Nucleus accumbens (tissue), 56 donors: ENCODE results near the gene AP1B1.
A peak's percentile ranks its signal among the peaks of the same experiment; 100 is the strongest.
"Not testable (repeated sequence)": the region's sequence is repeated elsewhere in the genome, so short reads cannot be mapped to it uniquely, and the experiment has no call there.

Source experiments
- DNase-seq, 56 donors: peaks; one replicate each; lab custom pipeline; 2025; lab: John Stamatoyannopoulos, UW

Gene AP1B1

DNA sequence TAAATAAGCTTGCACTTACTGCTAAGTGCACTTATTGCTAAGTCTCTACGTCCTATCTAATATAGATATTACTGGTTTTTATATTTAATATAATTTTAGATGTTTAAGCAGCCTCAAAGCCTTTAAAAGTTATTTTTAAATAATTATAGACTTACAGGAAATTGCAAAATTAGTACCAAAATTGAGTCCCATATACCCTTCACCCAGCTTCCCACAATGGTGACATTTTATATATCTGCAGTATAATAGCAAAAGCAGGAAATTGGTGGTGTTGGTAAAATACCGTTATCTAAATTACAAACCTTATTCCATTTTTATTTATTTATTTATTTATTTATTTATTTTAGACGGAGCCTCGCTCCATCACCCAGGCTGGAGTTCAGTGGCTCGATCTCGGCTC, 1.9 kb upstream of the AP1B1 start:
- DNase-seq: no peak

DNA sequence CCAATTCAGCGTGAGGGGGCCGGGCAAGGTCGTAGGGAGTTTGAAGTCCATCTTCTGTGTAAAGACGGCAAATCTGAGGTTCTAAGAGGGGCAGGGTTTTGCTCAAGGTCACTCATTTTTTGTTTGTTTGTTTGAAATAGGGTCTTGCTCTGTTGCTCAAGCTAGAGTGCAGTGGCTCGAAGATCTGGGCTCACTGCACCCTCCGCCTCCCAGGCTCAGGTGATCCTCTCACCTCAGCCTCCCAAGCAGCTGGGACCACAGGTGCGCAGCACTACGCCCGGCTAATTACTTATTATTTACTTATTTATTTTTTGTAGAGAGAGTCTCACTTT, 355 bp upstream of the AP1B1 start:
- DNase-seq: no peak

GRCh38 chr22:29386708-29387107, 1.7 kb downstream of the AP1B1 start:
- no peak for DNase-seq

GRCh38 chr22:29385748-29386147, 2.6 kb downstream of the AP1B1 start:
- peak in 3 of 56 donors; percentile 23 to 56 (median 54) for DNase-seq

DNA sequence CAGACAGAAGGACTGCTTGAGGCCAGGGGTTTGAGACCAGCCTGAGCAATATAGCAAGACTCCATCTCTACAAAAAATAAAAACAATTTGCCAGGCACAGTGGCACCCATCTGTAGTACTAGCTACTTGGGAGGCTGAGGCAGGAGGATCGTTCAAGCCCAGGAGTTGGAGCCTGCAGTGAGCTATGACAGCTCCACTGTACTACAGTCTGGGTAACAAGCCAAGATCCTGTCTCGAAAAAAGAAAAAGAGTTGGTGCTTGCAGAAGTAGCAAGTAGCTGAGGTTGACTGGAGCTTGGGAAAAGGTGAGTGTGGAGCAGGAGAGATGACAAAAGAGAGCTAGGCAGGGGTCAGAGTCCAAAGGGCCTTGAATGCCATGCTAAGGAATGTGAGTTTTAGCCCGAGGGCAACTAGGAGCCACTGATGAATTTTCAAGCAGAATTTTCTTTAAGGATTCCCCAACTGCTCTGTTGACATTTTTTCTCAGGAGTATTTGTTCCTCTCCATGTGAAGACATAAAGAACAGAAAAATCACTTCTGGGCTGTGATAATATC, 3.1 kb downstream of the AP1B1 start:
- no peak for DNase-seq

DNA sequence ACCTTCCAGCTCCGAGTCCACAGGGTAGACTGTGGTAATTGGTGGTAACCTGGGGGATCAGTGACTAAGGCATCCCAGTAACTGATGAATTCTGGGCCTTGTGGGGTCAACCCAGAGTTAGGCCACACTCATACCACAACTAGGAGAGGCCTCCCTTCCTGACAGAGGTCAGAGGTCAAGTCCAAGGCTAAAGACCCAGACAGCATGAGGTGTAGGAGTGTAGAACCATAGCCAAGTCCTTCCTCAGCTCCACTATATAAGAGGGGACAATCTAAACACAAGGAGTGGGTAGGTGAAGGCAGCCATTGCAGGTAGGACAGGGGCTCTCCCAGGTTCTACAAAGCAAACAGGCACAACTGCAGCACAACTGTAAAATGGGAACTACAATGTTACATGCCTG, 4.6 kb downstream of the AP1B1 start:
- DNase-seq: no peak

DNA sequence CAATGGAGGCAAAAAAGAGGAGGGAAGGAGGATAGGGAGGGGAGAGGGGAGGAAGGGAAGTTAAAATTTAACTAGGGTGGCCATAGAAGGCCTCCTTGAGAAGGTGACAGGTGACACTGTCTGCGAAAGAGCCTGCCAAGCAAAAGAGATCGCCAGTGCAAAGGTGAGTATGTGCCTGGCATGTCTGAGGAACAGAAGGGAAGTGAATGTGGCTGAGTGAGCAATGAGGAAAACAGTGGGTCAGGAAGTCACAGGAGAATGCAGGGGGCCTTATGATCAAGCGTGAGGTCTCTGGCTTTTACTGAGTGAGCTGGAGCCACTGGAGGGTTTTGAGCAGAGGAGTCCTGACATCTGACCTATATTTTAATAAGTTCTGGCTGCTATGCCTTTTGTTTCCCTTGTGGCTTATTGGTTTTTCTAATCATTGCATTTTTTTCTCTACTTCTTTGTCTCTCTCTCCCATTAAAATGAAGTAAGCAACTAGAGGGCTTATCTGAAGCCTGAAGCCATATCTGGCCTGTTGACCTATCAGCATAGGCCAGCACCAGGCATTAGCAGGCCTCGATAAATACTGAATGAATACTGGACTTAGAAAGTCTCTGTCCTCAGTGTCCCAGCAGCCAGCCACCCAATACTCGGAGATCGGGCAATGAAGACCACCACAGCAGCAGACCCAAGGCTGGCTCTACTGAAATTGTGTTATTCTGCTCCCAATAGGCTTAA, 5.6 kb downstream of the AP1B1 start:
- no peak for DNase-seq

DNA sequence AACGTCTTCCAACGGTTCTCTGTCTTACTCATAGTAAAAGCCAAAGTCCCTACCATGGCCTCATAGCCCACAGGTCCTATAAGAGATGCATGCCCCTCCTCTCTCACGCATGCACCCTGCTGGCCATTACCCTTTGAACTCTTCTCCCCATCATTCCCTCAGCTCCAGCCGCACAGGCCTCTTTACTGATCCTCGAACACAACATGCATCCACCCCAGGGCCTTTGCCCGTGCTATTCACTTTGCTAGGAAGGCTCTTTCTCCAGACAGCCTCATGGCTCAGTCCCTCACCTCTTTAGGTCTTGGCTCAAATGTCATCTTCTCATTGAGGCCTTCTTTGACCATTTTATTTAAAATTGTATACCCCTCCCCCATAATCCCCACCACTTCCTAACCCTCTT, 7.5 kb downstream of the AP1B1 start:
- DNase-seq: no peak

GRCh38 chr22:29380032-29380781, 8.2 kb downstream of the AP1B1 start:
- no peak for DNase-seq

DNA sequence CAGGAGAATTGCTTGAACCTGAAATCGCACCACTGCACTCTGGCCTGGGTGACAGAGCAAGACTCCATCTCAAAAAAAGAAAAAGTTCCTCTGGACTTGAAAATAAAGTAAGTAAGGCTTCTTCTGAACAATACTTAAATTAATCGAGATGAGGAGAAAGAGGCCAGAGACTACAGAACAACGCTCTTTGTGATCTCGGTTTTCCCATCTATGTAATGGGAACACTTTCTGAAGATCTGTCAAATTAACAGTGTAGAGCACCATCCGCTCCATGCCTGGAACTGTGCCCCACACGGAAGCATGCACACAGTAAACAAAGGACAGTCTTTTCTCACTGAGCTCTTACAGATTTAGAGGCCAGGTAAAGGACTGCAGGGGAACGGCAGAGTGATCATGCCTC, 9.1 kb downstream of the AP1B1 start:
- DNase-seq: no peak

- no peak for DNase-seq
These were observed 10.4 kb downstream of the AP1B1 start for GRCh38 chr22:29377979-29378378.

- not testable (repeated sequence) for DNase-seq
These were observed 11.7 kb downstream of the AP1B1 start for GRCh38 chr22:29376705-29377104.

DNA sequence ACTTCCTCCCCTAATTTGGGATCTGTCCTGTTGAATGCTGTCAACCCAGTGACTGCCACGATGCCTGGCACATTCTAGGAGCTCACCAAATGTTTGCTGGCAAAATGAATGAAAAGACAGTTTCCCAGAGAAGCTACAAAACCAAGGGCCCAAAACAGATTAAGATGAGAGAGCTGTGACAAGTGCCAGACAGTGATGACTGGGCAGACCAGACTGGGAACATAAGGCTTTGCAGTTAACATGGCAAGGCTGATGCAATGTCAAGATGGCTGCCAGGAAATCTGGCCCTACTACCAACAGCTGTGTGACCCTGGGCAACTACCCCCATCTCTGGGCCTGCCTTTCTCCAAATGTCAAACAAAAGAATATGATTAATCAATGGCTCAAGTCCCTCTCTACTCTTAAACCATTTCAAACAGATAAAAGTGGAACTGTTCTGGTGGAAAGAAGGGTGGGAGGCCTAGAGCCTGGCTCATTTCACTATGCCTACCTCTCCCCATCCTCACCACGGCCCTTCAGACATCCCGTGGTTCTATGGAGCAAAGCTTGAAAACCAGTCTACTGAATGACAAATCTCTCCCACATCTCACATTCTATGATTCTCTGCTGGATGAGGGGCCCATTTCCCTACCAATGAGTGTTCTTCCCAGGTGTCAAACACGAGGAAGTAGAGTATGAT, 12.8 kb downstream of the AP1B1 start:
- DNase-seq: peak in 3 of 56 donors; percentile 16 to 26 (median 22)

DNA sequence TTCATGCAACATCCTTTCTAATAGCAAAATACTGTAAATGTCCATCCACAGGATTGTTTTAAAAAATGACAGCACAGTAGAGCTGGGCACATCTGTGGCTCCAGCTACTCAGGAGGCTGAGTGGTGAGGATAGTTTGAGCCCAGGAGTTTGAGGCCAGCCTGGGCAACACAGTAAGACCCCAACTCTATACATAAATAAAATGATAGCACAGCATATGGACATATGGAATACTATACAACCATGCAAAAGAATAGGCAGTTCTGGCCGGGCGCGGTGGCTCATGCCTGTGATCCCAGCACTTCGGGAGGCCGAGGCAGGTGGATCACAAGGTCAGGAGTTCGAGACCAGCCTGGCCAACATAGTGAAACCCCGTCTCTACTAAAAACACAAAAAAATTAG, 13.6 kb downstream of the AP1B1 start:
- not testable (repeated sequence) for DNase-seq

DNA sequence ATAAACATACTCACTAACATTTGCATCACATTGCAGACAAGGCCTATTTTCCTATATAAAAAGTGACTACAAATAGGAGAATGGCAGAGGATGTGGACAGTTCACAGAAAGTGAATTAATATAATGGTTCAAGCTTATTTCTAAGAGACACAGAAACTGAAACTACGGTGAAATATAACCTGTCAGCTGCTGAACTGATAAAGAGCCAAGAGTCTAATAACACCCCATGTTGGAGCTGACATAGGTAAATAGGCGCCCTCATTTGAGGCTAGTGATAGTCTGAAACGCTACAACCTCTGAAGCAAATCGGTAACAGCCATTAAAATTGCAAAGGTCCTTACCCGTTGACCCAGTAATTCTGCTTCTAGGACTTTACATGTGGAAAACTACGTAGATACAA, 14.0 kb downstream of the AP1B1 start:
- DNase-seq: no peak

DNA sequence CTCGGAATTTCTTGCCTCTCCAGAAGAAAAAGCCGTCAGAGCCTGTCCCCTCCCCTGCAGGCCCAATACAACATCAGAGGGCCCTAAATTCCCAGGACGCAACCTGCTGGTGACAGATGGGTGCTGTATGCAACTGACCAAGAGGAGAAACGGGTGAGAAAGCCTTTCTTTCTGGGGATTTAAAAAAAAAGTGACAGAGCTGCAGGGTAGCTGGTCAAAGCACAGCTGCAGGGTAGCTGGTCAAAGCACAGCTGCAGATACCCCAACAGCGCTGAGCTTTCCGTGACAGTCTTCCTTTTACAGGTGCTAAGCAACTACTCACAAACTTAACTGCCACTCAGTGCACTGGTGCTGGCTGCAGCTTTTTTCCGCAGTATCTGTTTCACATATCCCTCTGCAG, 17.8 kb downstream of the AP1B1 start:
- no peak for DNase-seq

GRCh38 chr22:29369460-29369859, 18.9 kb downstream of the AP1B1 start:
- DNase-seq: peak in 48 of 56 donors; percentile 4 to 83 (median 46)

- peak in 32 of 56 donors; percentile 12 to 72 (median 32) for DNase-seq
These were observed 28.9 kb downstream of the AP1B1 start for GRCh38 chr22:29359469-29359868.

DNA sequence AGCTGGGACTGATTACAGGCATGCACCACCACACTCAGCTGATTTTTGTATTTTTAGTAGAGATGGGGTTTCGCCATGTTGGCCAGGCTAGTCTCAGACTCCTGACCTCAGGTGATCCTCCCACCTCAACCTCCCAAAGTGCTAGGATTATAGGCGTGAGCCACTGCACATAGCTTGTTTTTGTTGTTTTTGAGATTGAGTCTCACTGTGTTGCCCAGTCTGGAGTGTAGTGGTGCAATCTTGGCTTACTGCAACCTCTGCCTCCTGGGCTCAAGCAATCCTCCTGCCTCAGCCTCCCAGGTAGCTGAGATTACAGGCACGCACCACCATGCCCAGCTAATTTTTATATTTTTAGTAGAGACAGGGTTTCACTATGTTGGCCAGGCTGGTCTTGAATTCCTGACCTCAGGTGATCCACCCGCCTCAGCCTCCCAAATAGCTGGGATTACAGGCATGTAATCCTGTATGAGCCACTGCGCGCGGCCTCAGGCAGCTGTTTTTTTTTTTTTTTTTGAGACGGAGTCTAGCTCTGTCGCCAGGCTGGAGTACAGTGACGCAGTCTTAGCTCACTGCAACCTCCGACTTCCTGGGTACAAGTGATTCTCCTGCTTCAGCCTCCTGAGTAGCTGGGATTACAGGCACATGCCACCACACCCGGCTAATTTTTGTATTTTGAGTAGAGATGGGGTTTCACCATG, 31.0 kb downstream of the AP1B1 start:
- DNase-seq: not testable (repeated sequence)

GRCh38 chr22:29353860-29354259, 34.5 kb downstream of the AP1B1 start:
- DNase-seq: peak in 1 of 56 donors; percentile 23

- no peak for DNase-seq
These were observed 35.1 kb downstream of the AP1B1 start for GRCh38 chr22:29353286-29353685.
